ENCODE results near the gene WLS.

DNA sequence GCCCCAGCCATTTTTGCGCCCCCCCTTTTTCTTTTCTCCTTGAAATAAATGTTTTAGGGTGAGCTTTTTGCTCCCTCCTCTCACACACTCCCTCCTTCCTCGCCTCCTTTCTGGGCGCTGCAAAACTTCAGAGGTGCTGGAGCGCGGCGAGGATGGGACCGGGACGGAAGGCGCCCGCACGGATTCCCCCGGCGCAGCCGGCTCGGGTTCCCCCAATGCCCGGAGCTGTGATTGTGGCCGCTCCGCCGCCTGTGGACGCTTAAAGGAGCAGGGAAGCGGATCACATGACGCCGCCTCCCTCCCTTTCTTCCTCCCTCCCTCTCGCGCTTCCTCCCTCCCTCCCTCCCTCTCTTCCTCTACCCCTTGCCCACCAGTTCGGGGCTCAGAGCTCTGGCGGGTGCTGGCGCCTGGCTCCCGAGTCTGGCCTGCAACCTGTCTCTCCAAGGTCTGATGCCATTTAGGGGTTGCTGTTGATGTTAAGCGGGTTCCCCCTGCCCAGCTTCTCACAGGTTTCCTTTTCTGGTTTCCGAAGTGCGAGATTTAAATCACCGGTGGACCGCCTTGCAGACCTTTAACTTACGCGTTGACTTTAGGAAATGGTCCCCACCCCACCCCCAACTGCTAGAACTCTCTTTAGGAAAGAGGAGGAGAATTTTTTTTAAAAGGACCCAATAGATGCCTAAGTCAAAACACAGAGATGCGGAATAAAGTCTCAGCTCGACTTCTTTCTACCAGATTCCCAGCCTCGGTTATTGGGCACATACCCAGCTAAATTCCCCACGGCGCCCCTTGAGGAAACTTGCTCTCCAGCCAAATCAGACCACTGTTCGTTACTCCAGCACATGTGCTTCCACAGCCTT, at the start of gene WLS:
- no peak for TF ChIP-seq CTCF (IDR thresholded peaks at IDR 0.05; ENCODE audit: low read length)
- TF ChIP-seq EZH2 (optimal IDR thresholded peaks at IDR 0.05; ENCODE audit: low read depth, low read length), result no peak
- no peak for TF ChIP-seq EZH2phosphoT487 (IDR thresholded peaks at IDR 0.05; ENCODE audit: low read length)
